Neural progenitor cell (in vitro differentiated cells): ENCODE data around the gene CXCR2.

Source experiments
- EZH2phosphoT487 ChIP-seq: fragments of 200-600 bp; sonication (generic); IDR thresholded peaks from 2 replicates; pipeline ENCODE4 v1.6.1; 2017; ENCODE audit warnings: antibody characterized with exemption
- TF ChIP-seq, protein P1 (sequence below): fragments of 200-600 bp; sonication (generic); IDR thresholded peaks from 2 replicates; pipeline ENCODE4 v1.5.1; 2017; ENCODE audit warnings: antibody characterized with exemption, mild to moderate bottlenecking

DNA sequence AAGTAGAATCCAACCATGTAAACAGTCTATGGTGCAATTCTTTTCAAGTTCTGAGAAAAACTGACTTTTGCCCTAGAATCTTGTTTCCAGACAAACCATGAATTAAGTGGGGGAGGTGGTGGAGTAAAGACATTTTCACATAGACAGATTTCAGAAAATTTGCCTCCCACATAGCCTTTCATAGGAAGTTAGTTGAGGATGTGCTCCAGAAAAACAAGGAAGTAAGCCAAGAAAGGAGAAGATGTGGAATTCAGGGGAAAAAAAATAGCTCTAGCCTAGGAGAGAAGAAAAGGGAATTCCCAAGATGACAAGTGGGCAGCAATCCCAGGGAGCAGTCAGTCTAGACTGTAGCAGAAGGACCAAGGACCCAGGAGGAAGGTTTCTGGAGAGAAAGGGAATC is 39.4 kb upstream of the CXCR2 start:
- TF ChIP-seq, protein P1, sequence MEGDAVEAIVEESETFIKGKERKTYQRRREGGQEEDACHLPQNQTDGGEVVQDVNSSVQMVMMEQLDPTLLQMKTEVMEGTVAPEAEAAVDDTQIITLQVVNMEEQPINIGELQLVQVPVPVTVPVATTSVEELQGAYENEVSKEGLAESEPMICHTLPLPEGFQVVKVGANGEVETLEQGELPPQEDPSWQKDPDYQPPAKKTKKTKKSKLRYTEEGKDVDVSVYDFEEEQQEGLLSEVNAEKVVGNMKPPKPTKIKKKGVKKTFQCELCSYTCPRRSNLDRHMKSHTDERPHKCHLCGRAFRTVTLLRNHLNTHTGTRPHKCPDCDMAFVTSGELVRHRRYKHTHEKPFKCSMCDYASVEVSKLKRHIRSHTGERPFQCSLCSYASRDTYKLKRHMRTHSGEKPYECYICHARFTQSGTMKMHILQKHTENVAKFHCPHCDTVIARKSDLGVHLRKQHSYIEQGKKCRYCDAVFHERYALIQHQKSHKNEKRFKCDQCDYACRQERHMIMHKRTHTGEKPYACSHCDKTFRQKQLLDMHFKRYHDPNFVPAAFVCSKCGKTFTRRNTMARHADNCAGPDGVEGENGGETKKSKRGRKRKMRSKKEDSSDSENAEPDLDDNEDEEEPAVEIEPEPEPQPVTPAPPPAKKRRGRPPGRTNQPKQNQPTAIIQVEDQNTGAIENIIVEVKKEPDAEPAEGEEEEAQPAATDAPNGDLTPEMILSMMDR = no peak
- TF ChIP-seq EZH2phosphoT487 = no peak
